Fibroblast of skin of back (primary cell): ENCODE results near the gene FBXL7.

ENCODE experiments used
- DNase-seq: peaks from one replicate; pipeline ENCODE4 v3.0.0-alpha.2; 2013

FBXL7 gene

GRCh38 chr5:15902066-15902465 is 402.1 kb downstream of the FBXL7 start:
- no peak for DNase-seq

- DNase-seq, result no peak
These were observed 405.2 kb downstream of the FBXL7 start for GRCh38 chr5:15904899-15905830.

GRCh38 chr5:15914638-15915037 is 414.7 kb downstream of the FBXL7 start:
- DNase-seq, result peak; percentile 32

GRCh38 chr5:15926586-15926985 is 426.6 kb downstream of the FBXL7 start:
- DNase-seq, result no peak

GRCh38 chr5:15927710-15928380 is 427.9 kb downstream of the FBXL7 start:
- DNase-seq, result no peak

GRCh38 chr5:15929611-15930263 is 429.8 kb downstream of the FBXL7 start:
- DNase-seq, result peak; percentile 73

- no peak for DNase-seq
These were observed 432.1 kb downstream of the FBXL7 start for GRCh38 chr5:15932066-15932465.

- no peak for DNase-seq
These were observed 433.6 kb downstream of the FBXL7 start for GRCh38 chr5:15933259-15934207.

GRCh38 chr5:15936505-15937245 is 436.7 kb downstream of the FBXL7 start:
- DNase-seq, result no peak

GRCh38 chr5:15937708-15938107 is 437.7 kb downstream of the FBXL7 start:
- no peak for DNase-seq

- DNase-seq, result no peak
These were observed 438.2 kb downstream of the FBXL7 start for GRCh38 chr5:15938186-15938585.

- DNase-seq, result peak; percentile 83
These were observed 439.0 kb downstream of the FBXL7 start for GRCh38 chr5:15938961-15939360.

- no peak for DNase-seq
These were observed 440.9 kb downstream of the FBXL7 start for GRCh38 chr5:15940905-15941304.

GRCh38 chr5:15943487-15943886 is 443.5 kb downstream of the FBXL7 start:
- DNase-seq, result peak; percentile 74

GRCh38 chr5:15946026-15946425 is 446.0 kb downstream of the FBXL7 start:
- peak; percentile 9 for DNase-seq

- no peak for DNase-seq
These were observed 448.2 kb downstream of the FBXL7 start for GRCh38 chr5:15948190-15948589.

- no peak for DNase-seq
These were observed 451.1 kb downstream of the FBXL7 start for GRCh38 chr5:15951126-15951525.

GRCh38 chr5:15951550-15951949 is 451.6 kb downstream of the FBXL7 start:
- no peak for DNase-seq

- DNase-seq, result no peak
These were observed 456.6 kb downstream of the FBXL7 start for GRCh38 chr5:15956622-15957021.

- no peak for DNase-seq
These were observed 457.1 kb downstream of the FBXL7 start for GRCh38 chr5:15957124-15957523.
